HG03175 (cell line): ENCODE measurements around the gene HSPB1.
"Not testable (repeated sequence)": the region's sequence is repeated elsewhere in the genome, so short reads cannot be mapped to it uniquely, and the experiment has no call there.

ENCODE experiments used
- ATAC-seq: cut with Tn5 transposase; IDR thresholded peaks from one replicate; pipeline ENCODE4 v1.9.1; 2021; ENCODE audit warnings: mild to moderate bottlenecking, moderate library complexity; ENCODE audit not compliant: unreplicated experiment

The HSPB1 gene

DNA sequence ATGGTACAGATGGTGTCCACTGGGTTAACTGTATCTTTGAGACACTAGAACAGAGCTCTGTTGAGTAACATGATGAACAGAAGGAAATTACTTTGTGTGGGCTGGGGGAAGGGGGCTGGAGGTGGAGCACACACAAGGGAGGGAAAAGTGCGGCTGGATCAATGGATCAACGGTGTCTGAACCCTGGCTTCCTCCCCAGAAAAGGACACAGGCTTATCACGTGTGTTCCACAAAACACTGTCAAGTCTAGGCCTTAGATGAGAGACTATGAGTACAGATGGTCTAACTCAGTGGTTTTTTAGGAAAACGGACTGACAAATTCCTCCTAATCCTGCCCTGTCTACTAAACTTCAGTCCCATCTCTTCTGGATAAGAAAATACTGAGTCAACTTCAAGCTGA lies 27.8 kb downstream of the HSPB1 start:
- no peak for ATAC-seq

DNA sequence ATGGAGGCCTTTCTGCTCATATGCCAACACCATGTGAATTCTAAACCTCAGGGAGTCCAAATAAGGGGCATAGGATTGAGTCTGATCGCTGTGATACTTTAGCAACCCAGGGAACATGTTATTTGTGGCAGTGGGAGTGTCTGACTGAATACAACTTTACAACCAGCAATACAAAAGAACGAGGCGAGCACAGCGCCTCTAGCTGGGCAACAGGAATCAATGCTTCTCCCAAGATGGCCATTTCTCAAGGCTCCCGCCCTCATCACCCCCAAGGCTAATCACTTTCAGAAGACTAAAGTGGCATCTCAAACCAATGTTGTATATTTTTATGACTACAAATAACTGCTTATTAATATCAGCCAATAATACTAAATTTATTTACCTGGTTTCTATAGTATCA lies 28.2 kb downstream of the HSPB1 start:
- no peak for ATAC-seq

GRCh38 chr7:76332078-76332477 lies 29.6 kb downstream of the HSPB1 start:
- ATAC-seq = no peak

DNA sequence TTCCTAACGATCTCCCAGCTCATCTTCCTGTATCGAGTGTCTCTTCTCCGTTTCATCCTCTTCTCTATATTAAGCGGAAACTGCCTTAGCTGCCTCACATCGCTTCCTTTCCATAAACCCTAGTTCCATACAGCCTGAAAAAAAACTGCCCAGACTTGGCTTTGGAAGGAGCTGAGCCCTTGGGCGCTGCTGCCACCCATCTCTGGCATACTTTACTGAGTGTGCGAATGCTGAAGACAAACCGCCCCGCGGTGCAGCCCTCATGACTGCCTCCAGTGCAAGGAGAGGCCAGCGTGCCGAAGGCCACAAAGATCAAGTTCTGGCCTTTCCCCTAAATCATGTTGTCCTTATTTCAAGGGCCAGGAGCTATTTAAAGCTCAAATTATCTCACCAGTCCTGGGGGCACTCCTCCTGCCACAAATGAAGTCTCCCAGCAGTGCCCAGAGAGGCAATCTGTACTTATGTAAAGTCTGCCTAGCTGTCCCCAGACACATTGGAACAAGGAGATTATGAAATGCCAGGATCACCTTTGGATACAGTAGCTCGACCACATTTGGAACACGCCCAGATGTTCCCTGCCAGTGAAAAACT lies 31.1 kb downstream of the HSPB1 start:
- ATAC-seq = no peak

DNA sequence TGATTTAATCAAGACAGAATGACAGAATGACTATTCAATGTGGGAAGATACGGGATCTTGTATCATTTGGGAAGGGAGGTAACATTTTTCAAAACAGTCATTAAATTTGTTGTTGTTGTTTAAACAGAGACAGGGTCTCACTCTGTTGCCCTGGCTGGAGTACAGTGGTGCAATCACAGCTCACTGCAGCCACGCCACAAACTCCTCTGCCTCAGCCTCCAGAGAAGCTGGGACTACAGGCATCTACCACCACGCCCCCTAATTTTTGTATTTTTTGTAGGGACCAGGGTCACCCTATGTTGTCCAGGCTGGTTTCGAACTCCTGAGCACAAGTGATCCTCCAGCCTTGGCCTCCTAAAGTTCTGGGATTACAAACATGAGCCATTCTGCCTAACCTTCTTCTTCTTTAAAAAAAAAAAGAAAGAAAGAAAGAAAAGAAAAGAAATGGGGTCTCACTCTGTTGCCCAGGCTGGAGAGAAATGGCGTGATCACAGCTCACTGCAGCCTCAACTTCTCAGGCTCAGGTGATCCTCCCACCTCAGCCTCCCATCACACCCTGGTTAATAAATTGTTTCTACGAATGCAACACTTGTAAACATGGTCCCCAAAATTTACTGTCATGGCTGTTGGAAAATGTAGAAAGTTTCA lies 32.0 kb downstream of the HSPB1 start:
- ATAC-seq = no peak

DNA sequence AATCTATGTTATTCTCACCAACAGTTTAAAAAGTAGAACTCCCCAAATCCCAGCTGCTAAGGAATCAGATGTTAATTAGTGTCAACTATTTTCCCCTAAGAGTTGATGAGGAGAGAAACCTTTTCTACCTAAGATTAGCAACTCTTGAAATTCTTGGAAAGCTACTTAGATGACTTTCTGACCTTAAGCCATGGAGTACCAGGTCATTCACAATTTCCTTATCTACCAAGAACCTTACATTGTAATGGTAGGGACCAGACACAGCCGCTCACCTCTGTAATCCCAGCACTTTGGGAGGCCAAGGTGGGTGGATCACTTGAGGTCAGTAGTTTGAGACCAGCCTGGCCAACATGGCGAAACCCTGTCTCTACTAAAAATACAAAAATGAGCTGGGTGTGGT lies 32.9 kb downstream of the HSPB1 start:
- not testable (repeated sequence) for ATAC-seq

DNA sequence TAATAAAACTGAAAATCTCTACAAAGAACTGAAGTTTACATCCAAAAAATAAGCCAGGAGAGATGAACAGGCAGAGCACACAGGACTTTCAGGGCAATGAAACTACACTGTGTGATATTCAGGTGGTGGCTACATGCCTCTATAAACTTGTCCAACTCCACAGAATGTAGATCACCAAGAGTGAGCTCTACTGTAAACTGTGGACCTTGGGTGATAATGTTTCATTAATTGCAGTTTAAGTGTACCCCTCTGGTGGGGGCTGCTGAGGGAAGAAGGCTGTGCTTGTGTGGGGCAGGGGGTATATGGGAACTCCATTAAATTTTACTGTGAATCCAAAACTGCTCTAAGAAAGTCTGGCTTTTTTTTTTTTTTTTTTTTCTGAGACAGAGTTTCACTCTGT lies 33.6 kb downstream of the HSPB1 start:
- ATAC-seq = no peak

GRCh38 chr7:76337147-76337546 lies 34.7 kb downstream of the HSPB1 start:
- ATAC-seq = no peak

DNA sequence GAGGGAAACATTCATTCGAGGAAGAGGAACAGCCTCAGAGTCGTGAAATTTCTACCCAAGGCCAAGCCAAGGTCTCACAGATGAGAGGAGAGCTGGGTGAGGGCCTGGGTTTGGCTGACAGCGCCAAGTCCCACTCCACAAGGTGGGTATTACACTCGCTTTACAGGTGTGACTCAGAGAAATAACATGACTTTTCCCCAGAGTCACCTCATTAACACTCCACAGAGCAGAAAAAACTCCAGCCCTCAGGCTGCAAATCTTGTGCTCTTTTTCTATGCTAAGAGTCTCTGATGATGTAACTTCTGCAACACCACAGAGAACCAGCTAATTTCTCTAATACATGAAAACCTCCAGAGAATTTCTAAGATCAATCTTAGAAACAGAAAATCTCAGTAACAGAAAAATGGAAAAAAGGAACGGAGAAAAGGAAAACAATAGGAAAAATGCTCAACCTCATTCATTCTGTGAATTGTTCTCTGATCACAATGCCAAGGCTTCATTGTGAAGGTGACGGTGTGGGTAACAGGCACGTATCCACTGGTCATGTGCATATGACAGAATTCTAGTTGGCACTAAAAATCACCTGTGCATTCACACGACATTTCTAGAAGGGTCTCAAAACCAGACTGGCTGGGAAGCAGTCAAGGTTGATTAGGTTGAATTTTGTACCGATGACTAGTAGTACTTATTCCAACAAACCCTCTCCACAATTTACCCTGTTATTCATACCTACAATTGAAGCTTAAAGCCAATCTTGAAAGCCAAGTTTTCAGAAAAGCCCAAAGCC lies 36.0 kb downstream of the HSPB1 start:
- no peak for ATAC-seq

- no peak for ATAC-seq
Measured at GRCh38 chr7:76340617-76341131, 38.2 kb downstream of the HSPB1 start.

DNA sequence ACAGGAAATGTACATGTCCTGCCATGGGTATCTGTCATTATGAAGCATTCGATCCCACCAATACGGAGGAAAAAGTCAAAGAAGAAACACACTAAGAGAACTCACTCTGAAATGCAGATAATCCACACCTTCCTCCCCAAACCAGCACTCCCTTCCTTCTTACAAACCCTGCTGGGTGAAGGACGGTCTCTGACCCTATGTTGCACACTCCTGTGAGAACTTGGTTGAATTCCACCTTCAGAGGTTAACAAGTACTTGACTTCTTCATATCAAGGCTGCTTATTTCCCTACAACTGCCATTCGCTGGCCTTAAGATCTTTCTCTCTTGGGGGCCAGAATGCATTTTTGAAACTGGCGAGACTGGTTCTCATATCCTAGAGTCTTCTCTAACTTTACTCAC lies 39.7 kb downstream of the HSPB1 start:
- ATAC-seq = no peak

DNA sequence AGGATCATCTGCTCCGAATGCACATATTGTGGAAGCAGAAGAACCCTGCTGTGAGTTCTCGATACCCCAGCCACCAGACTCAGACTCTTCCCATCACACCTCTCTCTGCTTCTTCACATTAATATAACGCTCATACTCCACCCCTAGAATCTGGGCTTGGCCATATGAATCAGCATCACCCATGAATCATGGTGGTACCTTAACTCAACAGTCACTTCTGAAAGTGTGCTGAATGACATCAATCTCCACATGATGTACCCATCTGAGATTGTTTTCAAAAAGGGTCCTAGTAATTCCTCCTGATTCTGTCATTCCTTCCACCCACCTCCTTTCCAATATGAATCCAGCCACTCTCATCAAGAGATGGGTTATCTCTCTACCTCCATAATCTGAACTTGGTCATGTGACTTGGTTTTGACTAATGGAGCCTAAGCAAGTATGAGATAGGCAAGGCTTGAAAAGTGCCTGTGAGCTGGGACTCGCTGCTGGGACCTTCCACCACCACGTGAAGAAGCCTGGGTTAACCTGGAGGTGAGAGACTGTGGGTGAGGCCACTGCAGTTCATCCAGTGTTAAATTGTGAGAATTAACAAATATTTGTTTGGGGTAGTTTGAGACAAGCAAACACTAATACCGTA lies 40.9 kb downstream of the HSPB1 start:
- ATAC-seq = no peak

GRCh38 chr7:76343931-76344321 lies 41.5 kb downstream of the HSPB1 start:
- ATAC-seq = no peak

GRCh38 chr7:76346097-76346496 lies 43.6 kb downstream of the HSPB1 start:
- no peak for ATAC-seq

DNA sequence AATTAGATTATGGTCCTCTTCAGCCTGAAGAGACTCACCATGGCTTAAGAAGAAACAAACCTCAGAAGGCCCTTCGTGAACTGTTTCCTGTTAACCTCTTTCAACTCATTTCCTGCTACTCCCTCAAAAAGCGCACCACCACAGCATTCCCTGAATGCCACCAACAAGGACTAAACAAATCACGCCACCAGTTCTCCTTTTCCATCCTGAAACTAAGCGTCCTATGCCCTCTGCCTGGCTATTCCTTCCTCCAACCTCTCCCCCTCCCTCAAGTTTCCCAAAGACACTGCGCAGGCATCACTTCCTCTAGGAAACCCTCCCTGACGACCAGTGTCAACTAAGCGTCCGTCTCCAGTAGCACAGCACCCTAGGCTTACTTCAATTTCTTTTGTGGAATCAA lies 44.3 kb downstream of the HSPB1 start:
- no peak for ATAC-seq

- ATAC-seq = no peak
Measured at GRCh38 chr7:76347710-76348109, 45.2 kb downstream of the HSPB1 start.

GRCh38 chr7:76349313-76349885 lies 46.9 kb downstream of the HSPB1 start:
- no peak for ATAC-seq

DNA sequence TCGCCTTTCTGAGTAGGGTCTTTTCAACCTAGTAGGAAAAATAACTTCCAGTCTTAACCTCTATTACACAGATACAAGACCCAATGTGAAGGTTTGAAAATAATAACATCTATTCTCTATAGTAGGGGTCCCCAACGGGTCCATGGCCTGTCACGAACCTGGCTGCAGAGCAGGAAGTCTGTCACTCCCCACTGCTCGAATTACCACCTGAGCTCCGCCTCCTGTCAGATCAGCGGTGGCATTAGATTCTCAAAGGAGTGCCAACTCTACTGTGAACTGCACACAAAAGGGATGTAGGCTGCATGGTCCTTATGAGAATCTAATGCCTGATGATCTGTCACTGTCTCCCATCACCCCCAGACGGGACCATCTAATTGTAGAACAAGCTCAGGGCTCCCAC lies 48.9 kb downstream of the HSPB1 start:
- ATAC-seq = no peak

DNA sequence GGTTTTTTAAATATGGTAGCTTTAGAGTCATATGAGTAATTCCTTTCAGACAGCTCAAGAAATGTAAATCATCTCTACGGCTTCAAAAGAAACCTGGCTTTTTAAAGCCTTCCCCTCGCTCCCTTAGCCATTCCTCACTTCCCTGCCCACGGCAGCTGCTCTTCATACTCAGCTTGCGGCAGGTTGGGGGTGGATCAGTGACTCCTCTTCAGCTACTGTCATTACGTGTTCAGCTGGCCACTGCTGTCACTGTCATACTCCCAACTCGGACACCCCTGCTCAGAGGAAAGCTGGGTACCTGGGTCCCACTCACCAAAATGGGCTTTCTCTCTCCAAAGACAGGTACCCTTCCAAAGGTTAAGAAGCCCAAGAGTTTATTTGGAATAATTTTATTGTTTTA lies 49.7 kb downstream of the HSPB1 start:
- no peak for ATAC-seq

DNA sequence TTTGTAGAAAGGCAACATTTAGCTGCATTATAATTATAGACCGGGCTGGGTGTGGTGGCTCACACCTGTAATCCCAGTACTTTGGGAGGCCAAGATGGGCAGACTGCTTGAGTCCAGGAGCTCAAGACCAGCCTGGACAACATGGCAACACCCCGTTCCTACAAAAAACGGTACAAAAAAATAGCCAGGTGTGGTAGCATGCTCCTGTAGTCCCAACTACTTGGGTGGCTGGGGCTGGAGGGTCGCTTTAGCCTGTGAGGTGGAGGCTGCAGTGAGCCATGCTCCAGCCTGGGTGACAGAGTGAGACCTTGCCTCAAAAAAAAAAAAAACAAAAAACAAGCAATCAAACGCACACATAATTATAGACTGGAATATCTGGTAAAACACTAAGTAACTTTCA lies 51.3 kb downstream of the HSPB1 start:
- no peak for ATAC-seq
